ENCODE results near the gene ONECUT1.
"Not testable (repeated sequence)": the region's sequence is repeated elsewhere in the genome, so short reads cannot be mapped to it uniquely, and the experiment has no call there.

Gene ONECUT1

GRCh38 chr15:52790169-52790708 lies at the start of gene ONECUT1:
Gene ONECUT1, minus strand, starts transcription at chr15:52790336. Its CDS starts 452 bp downstream, at chr15:52789884.
- no peak for DNase-seq

GRCh38 chr15:52834379-52834778 lies 44.2 kb upstream of the ONECUT1 start:
- DNase-seq: no peak

- not testable (repeated sequence) for DNase-seq
Measured at GRCh38 chr15:52824169-52824942, 34.2 kb upstream of the ONECUT1 start.

GRCh38 chr15:52822475-52822874 lies 32.3 kb upstream of the ONECUT1 start:
- no peak for DNase-seq

GRCh38 chr15:52819253-52819652 lies 29.1 kb upstream of the ONECUT1 start:
- no peak for DNase-seq

- not testable (repeated sequence) for DNase-seq
Measured at GRCh38 chr15:52815899-52816298, 25.8 kb upstream of the ONECUT1 start.

GRCh38 chr15:52808996-52809395 lies 18.9 kb upstream of the ONECUT1 start:
- DNase-seq: no peak

- DNase-seq: no peak
Measured at GRCh38 chr15:52808441-52808840, 18.3 kb upstream of the ONECUT1 start.

GRCh38 chr15:52806284-52806655 lies 16.1 kb upstream of the ONECUT1 start:
- no peak for DNase-seq

- DNase-seq: no peak
Measured at GRCh38 chr15:52805351-52806283, 15.5 kb upstream of the ONECUT1 start.

GRCh38 chr15:52804526-52805081 lies 14.5 kb upstream of the ONECUT1 start:
- no peak for DNase-seq

- no peak for DNase-seq
Measured at GRCh38 chr15:52803467-52804306, 13.6 kb upstream of the ONECUT1 start.

- DNase-seq: no peak
Measured at GRCh38 chr15:52803108-52803466, 13.0 kb upstream of the ONECUT1 start.

- DNase-seq: no peak
Measured at GRCh38 chr15:52802110-52802509, 12.0 kb upstream of the ONECUT1 start.

GRCh38 chr15:52801748-52802085 lies 11.6 kb upstream of the ONECUT1 start:
- DNase-seq: no peak

- no peak for DNase-seq
Measured at GRCh38 chr15:52800828-52801747, 11.0 kb upstream of the ONECUT1 start.

GRCh38 chr15:52799145-52799811 lies 9.1 kb upstream of the ONECUT1 start:
- no peak for DNase-seq

GRCh38 chr15:52798529-52799101 lies 8.5 kb upstream of the ONECUT1 start:
- DNase-seq: no peak

GRCh38 chr15:52797625-52798501 lies 7.7 kb upstream of the ONECUT1 start:
- DNase-seq: no peak
